MCF 10A (cell line): ENCODE measurements around the gene HBA2. TPM values are rescaled to one million over a fixed set of nuclear protein-coding genes. Genes with fewer than 3 reads are reported as not detected.
A peak's percentile ranks its signal among the peaks of the same experiment; 100 is the strongest.

Experiments
- BruUV-seq: library from RNA; stranded (reverse); fragments of 400-500 nt; replicated peaks from 2 replicates; lab custom pipeline; 2021; lab: Mats Ljungman, UMichigan
- CTCF ChIA-PET: fragments of 300-600 bp; sonication (Branson Sonifier 250); formaldehyde crosslinking; extraction: SDS; loops from one replicate; lab custom pipeline; 2021; ENCODE audit warnings: antibody characterized with exemption, inconsistent platforms; lab: Yijun Ruan, JAX
- POLR2A ChIA-PET: fragments of 300-600, 350-650 bp; sonication (Branson Sonifier 250); formaldehyde crosslinking; extraction: SDS; loops from one replicate; lab custom pipeline; 2020; ENCODE audit warnings: antibody characterized with exemption, inconsistent platforms; lab: Yijun Ruan, JAX
- DNase-seq: peaks from one replicate; pipeline ENCODE4 v3.0.0-alpha.2; 2018; ENCODE audit not compliant: unreplicated experiment
- H3K27ac Mint-ChIP-seq: one replicate; pipeline ENCODE4 v1.8.0; 2022; ENCODE audit warnings: mild to moderate bottlenecking, low read depth, mixed read lengths; ENCODE audit not compliant: unreplicated experiment
- H3K27me3 Mint-ChIP-seq: one replicate; pipeline ENCODE4 v1.8.0; 2022; ENCODE audit warnings: mixed read lengths; ENCODE audit not compliant: insufficient read depth, unreplicated experiment
- H3K36me3 Mint-ChIP-seq: one replicate; pipeline ENCODE4 v1.8.0; 2022; ENCODE audit warnings: mild to moderate bottlenecking, moderate library complexity, mixed read lengths; ENCODE audit not compliant: insufficient read depth, unreplicated experiment
- H3K4me1 Mint-ChIP-seq: one replicate; pipeline ENCODE4 v1.8.0; 2022; ENCODE audit warnings: mixed read lengths; ENCODE audit not compliant: insufficient read depth, unreplicated experiment
- H3K4me3 Mint-ChIP-seq: one replicate; pipeline ENCODE4 v1.8.0; 2022; ENCODE audit warnings: mild to moderate bottlenecking, moderate library complexity, mixed read lengths; ENCODE audit not compliant: unreplicated experiment
- H3K9me3 Mint-ChIP-seq: one replicate; pipeline ENCODE4 v1.8.0; 2022; ENCODE audit warnings: mixed read lengths; ENCODE audit not compliant: unreplicated experiment
- CTCF ChIP-seq: fragments of 200-600 bp; IDR thresholded peaks from one replicate; pipeline ENCODE4 v1.8.0; 2022; ENCODE audit warnings: antibody characterized with exemption, mild to moderate bottlenecking; ENCODE audit not compliant: unreplicated experiment
- intact Hi-C: fragments of 100-400 bp; cut with micrococcal nuclease; formaldehyde crosslinking; loops from 2 replicates; pipeline ENCODE4 v1.14.1; 2022
- total RNA-seq: library from RNA; stranded (reverse); gene quantifications from 2 replicates; pipeline ENCODE4 v1.2.3, GENCODE V29; 2022

Gene HBA2
- total RNA-seq, 1 experiment from 2014 or later = not detected

- DNase-seq = no peak
- TF ChIP-seq CTCF = no peak
- POLR2A ChIA-PET = interaction anchor here (0.7 kb wide), 1 partner anchor 47 kb away, joined by 3 read pairs; no protein-coding TSS in a partner anchor
- BruUV-seq = no TSS peak
- CTCF ChIA-PET = interaction anchor here (0.7 kb wide), 1 partner anchor 33 kb away, joined by 4 read pairs; no protein-coding TSS in a partner anchor
- intact Hi-C loops = no loop called here
- Mint-ChIP-seq H3K4me3 (peak overlapping the region; percentile 92), H3K9me3 (no peaks in the 10 kb centered on the region), H3K27me3 (no peaks in the 10 kb centered on the region), H3K36me3 (peaks cover 9% of the 10 kb centered on the region), H3K4me1 (no peaks in the 10 kb centered on the region), H3K27ac (no peak overlapping the region)
These were observed 32.4 kb upstream of the HBA2 start for GRCh38 chr16:140175-140857.

GRCh38 chr16:142405-142967, 30.2 kb upstream of the HBA2 start:
- no peak overlapping the region for H3K4me3 Mint-ChIP-seq
- DNase-seq = no peak
- TF ChIP-seq CTCF = no peak
- ChIA-PET CTCF (interaction anchor here (0.7 to 1.5 kb wide), 3 partner anchors 9 to 35 kb away, joined by 3 to 8 read pairs (median 4); no protein-coding TSS in a partner anchor), POLR2A (interaction anchor here (0.8 kb wide), 1 partner anchor 86 kb away, joined by 5 read pairs; no protein-coding TSS in a partner anchor)
- intact Hi-C loops = no loop called here
- no TSS peak for BruUV-seq
- no peaks in the 10 kb centered on the region for H3K27me3 Mint-ChIP-seq
- H3K4me1 Mint-ChIP-seq = no peaks in the 10 kb centered on the region
- no peak overlapping the region for H3K27ac Mint-ChIP-seq
- no peaks in the 10 kb centered on the region for H3K36me3 Mint-ChIP-seq
- no peaks in the 10 kb centered on the region for H3K9me3 Mint-ChIP-seq

- DNase-seq = no peak
- Mint-ChIP-seq H3K4me3 (no peak overlapping the region), H3K9me3 (no peaks in the 10 kb centered on the region), H3K27ac (no peak overlapping the region), H3K36me3 (no peaks in the 10 kb centered on the region), H3K27me3 (no peaks in the 10 kb centered on the region), H3K4me1 (no peaks in the 10 kb centered on the region)
- CTCF ChIA-PET = interaction anchor here (0.7 to 1.5 kb wide), 3 partner anchors 8 to 36 kb away, joined by 3 to 8 read pairs (median 4); no protein-coding TSS in a partner anchor
- no TSS peak for BruUV-seq
- intact Hi-C loops = no loop called here
- no peak for TF ChIP-seq CTCF
- POLR2A ChIA-PET = interaction anchor here (0.8 kb wide), 1 partner anchor 85 kb away, joined by 5 read pairs; no protein-coding TSS in a partner anchor
These were observed 29.6 kb upstream of the HBA2 start for GRCh38 chr16:143047-143446.

GRCh38 chr16:143456-143855, 29.2 kb upstream of the HBA2 start:
- CTCF ChIA-PET = interaction anchor here (0.6 to 1.5 kb wide), 3 partner anchors 25 to 46 kb away, joined by 3 to 8 read pairs (median 4); no protein-coding TSS in a partner anchor
- Mint-ChIP-seq H3K27ac (no peak overlapping the region), H3K27me3 (no peaks in the 10 kb centered on the region), H3K36me3 (no peaks in the 10 kb centered on the region), H3K4me1 (no peaks in the 10 kb centered on the region), H3K9me3 (no peaks in the 10 kb centered on the region), H3K4me3 (no peak overlapping the region)
- POLR2A ChIA-PET = no interaction called here
- no peak for TF ChIP-seq CTCF
- no TSS peak for BruUV-seq
- DNase-seq = no peak
- intact Hi-C loops = no loop called here
